SK-N-SH treated with all-trans-retinoic acid at 6 μM for 48 hours (cell line): ENCODE measurements around the gene MT1G.

Experiments used
- ARNTL ChIP-seq: fragments of 450-650 bp; formaldehyde crosslinking; IDR thresholded peaks from 2 replicates; pipeline ENCODE4 v1.5.0; 2020; ENCODE audit warnings: low read depth, mild to moderate bottlenecking, moderate library complexity, borderline replicate concordance
- CSDC2 ChIP-seq: fragments of 250-450 bp; sonication (Bioruptor Pico); IDR thresholded peaks from 2 replicates; pipeline ENCODE4 v1.5.0; 2020; ENCODE audit warnings: mild to moderate bottlenecking, moderate library complexity
- OSR1 ChIP-seq: fragments of 250-450 bp; sonication (Bioruptor Pico); IDR thresholded peaks from 2 replicates; pipeline ENCODE4 v1.8.0; 2022; ENCODE audit warnings: moderate library complexity, mild to moderate bottlenecking, inconsistent platforms
- PPARA ChIP-seq: fragments of 250-450 bp; sonication (Bioruptor Pico); IDR thresholded peaks from 2 replicates; pipeline ENCODE4 v1.5.0; 2020; ENCODE audit warnings: mild to moderate bottlenecking, borderline replicate concordance
- SNAI2 ChIP-seq: fragments of 250-450 bp; sonication (Bioruptor Pico); IDR thresholded peaks from 2 replicates; pipeline ENCODE4 v1.5.0; 2020; ENCODE audit warnings: mild to moderate bottlenecking, moderate library complexity
- TCF4 ChIP-seq: fragments of 250-450 bp; sonication (Bioruptor Pico); IDR thresholded peaks from 2 replicates; pipeline ENCODE4 v1.8.0; 2021; ENCODE audit warnings: mild to moderate bottlenecking, moderate library complexity, borderline replicate concordance
- ZC3H10 ChIP-seq: fragments of 250-450 bp; sonication (Bioruptor Pico); IDR thresholded peaks from 2 replicates; pipeline ENCODE4 v1.5.1; 2021; ENCODE audit warnings: mild to moderate bottlenecking, moderate library complexity
- ZFP3 ChIP-seq: fragments of 250-450 bp; sonication (Bioruptor Pico); IDR thresholded peaks from 2 replicates; pipeline ENCODE4 v1.5.0; 2020; ENCODE audit warnings: mild to moderate bottlenecking, moderate library complexity
- ZFP30 ChIP-seq: fragments of 450-650 bp; formaldehyde crosslinking; IDR thresholded peaks from 2 replicates; pipeline ENCODE4 v1.5.0; 2022; ENCODE audit warnings: mild to moderate bottlenecking, moderate library complexity
- ZNF8 ChIP-seq: fragments of 450-650 bp; formaldehyde crosslinking; IDR thresholded peaks from 2 replicates; pipeline ENCODE4 v1.5.0; 2020; ENCODE audit warnings: mild to moderate bottlenecking, moderate library complexity
- TF ChIP-seq, protein P1 (sequence below): fragments of 250-450 bp; sonication (Bioruptor Pico); IDR thresholded peaks from 2 replicates; pipeline ENCODE4 v1.8.0; 2020; ENCODE audit warnings: mild to moderate bottlenecking, moderate library complexity, borderline replicate concordance
- TF ChIP-seq, protein P2 (sequence below): fragments of 250-450 bp; sonication (Bioruptor Pico); IDR thresholded peaks from 2 replicates; pipeline ENCODE4 v1.5.1; 2021; ENCODE audit warnings: mild to moderate bottlenecking, moderate library complexity

DNA sequence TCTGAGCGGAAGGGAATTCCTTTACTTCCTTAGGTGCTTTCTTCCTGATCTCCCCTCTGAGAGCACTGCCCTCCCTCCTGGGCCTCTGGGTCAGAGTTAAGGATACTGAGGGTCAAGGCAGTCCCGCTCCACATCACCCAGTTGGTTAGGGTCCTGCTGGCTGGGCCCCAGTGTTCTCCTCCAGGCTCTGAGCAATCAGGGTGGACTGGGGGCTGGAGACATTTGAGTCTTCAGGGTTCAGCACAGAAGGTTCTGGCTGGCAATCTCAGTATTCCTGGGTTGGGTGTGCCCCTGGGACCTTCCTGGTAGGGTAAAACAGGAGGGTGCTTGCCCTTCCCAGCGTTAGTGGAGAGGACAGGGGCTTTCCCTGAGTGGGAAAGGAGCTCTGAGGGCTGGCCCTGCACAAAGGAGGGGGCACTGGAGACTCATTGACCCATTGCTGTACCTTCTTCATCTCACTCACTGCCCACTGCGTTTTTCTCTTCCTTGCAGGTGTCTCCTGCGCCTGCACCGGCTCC, 35.0 kb downstream of the MT1G start:
- TF ChIP-seq ZNF8 (no peak), ARNTL (no peak), OSR1 (CRISPR knock-in tag) (no peak), ZFP3 (CRISPR knock-in tag) (no peak), TCF4 (CRISPR knock-in tag) (no peak), CSDC2 (CRISPR knock-in tag) (no peak), ZFP30 (CRISPR knock-in tag) (no peak), SNAI2 (CRISPR knock-in tag) (no peak), PPARA (no peak), ZC3H10 (no peak)
- TF ChIP-seq, protein P1, sequence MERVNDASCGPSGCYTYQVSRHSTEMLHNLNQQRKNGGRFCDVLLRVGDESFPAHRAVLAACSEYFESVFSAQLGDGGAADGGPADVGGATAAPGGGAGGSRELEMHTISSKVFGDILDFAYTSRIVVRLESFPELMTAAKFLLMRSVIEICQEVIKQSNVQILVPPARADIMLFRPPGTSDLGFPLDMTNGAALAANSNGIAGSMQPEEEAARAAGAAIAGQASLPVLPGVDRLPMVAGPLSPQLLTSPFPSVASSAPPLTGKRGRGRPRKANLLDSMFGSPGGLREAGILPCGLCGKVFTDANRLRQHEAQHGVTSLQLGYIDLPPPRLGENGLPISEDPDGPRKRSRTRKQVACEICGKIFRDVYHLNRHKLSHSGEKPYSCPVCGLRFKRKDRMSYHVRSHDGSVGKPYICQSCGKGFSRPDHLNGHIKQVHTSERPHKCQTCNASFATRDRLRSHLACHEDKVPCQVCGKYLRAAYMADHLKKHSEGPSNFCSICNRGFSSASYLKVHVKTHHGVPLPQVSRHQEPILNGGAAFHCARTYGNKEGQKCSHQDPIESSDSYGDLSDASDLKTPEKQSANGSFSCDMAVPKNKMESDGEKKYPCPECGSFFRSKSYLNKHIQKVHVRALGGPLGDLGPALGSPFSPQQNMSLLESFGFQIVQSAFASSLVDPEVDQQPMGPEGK = no peak
- TF ChIP-seq, protein P2, sequence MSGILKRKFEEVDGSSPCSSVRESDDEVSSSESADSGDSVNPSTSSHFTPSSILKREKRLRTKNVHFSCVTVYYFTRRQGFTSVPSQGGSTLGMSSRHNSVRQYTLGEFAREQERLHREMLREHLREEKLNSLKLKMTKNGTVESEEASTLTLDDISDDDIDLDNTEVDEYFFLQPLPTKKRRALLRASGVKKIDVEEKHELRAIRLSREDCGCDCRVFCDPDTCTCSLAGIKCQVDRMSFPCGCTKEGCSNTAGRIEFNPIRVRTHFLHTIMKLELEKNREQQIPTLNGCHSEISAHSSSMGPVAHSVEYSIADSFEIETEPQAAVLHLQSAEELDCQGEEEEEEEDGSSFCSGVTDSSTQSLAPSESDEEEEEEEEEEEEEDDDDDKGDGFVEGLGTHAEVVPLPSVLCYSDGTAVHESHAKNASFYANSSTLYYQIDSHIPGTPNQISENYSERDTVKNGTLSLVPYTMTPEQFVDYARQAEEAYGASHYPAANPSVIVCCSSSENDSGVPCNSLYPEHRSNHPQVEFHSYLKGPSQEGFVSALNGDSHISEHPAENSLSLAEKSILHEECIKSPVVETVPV (CRISPR knock-in tag) = no peak
